Effector CD8-positive, alpha-beta T cell (primary cell): ENCODE data around the gene SFXN3.
"Not testable (repeated sequence)": the region's sequence is repeated elsewhere in the genome, so short reads cannot be mapped to it uniquely, and the experiment has no call there.

ENCODE experiments used
- DNase-seq: peaks from one replicate; lab custom pipeline; 2025; lab: John Stamatoyannopoulos, UW

SFXN3 gene

GRCh38 chr10:101015582-101015973, 15.5 kb upstream of the SFXN3 start:
- no peak for DNase-seq

- DNase-seq = no peak
Observed at GRCh38 chr10:101016814-101017213, 14.2 kb upstream of the SFXN3 start.

GRCh38 chr10:101018118-101018599, 12.9 kb upstream of the SFXN3 start:
- DNase-seq = no peak

GRCh38 chr10:101018600-101019439, 12.2 kb upstream of the SFXN3 start:
- peak; percentile 28 for DNase-seq

- DNase-seq = no peak
Observed at GRCh38 chr10:101019440-101019703, 11.7 kb upstream of the SFXN3 start.

GRCh38 chr10:101020427-101021075, 10.5 kb upstream of the SFXN3 start:
- no peak for DNase-seq

GRCh38 chr10:101021239-101021638, 9.8 kb upstream of the SFXN3 start:
- no peak for DNase-seq

- no peak for DNase-seq
Observed at GRCh38 chr10:101021692-101022251, 9.3 kb upstream of the SFXN3 start.

- no peak for DNase-seq
Observed at GRCh38 chr10:101022967-101023705, 7.9 kb upstream of the SFXN3 start.

GRCh38 chr10:101027106-101027720, 3.8 kb upstream of the SFXN3 start:
- no peak for DNase-seq

GRCh38 chr10:101028446-101029337, 2.3 kb upstream of the SFXN3 start:
- DNase-seq = no peak

GRCh38 chr10:101029520-101030295, 1.3 kb upstream of the SFXN3 start:
- no peak for DNase-seq

GRCh38 chr10:101030496-101031127, 422 bp upstream of the SFXN3 start:
- no peak for DNase-seq

- peak; percentile 78 for DNase-seq
Observed at GRCh38 chr10:101031796-101032636, 982 bp downstream of the SFXN3 start.

GRCh38 chr10:101032637-101033224, 1.7 kb downstream of the SFXN3 start:
- no peak for DNase-seq

GRCh38 chr10:101033276-101033675, 2.2 kb downstream of the SFXN3 start:
- DNase-seq = no peak

- not testable (repeated sequence) for DNase-seq
Observed at GRCh38 chr10:101034404-101034803, 3.4 kb downstream of the SFXN3 start.

GRCh38 chr10:101035314-101035713, 4.3 kb downstream of the SFXN3 start:
- no peak for DNase-seq
